ENCODE measurements around the gene CDKN2C.

DNA sequence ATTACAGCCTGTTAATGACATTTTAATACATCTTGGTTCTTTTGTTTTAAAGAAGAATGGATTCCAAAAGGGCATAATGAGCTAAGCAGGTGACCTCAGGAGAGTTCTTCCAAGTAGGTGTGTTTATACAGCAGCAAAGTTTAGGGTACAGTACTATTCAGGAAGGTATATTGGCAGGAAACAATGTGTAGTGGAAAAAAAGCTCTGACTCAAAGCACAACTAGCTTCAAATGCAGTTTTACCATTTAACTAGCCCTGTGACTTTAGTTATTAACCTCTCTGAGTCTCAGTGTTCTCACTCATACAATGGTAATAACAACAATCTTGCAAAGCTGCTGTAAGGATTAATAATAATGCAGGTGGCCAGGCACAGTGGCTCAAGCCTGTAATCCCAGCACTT, 39.9 kb upstream of the CDKN2C start:
- TF ChIP-seq GABPA (IDR thresholded peaks at IDR 0.05; ENCODE audit: low read depth) (no peak), POLR2AphosphoS5 (IDR thresholded peaks at IDR 0.05; ENCODE audit: low read depth) (no peak), SPI1 (IDR thresholded peaks at IDR 0.05; ENCODE audit: borderline replicate concordance, low read depth) (no peak)
- TF ChIP-seq, protein P1, sequence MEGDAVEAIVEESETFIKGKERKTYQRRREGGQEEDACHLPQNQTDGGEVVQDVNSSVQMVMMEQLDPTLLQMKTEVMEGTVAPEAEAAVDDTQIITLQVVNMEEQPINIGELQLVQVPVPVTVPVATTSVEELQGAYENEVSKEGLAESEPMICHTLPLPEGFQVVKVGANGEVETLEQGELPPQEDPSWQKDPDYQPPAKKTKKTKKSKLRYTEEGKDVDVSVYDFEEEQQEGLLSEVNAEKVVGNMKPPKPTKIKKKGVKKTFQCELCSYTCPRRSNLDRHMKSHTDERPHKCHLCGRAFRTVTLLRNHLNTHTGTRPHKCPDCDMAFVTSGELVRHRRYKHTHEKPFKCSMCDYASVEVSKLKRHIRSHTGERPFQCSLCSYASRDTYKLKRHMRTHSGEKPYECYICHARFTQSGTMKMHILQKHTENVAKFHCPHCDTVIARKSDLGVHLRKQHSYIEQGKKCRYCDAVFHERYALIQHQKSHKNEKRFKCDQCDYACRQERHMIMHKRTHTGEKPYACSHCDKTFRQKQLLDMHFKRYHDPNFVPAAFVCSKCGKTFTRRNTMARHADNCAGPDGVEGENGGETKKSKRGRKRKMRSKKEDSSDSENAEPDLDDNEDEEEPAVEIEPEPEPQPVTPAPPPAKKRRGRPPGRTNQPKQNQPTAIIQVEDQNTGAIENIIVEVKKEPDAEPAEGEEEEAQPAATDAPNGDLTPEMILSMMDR (IDR thresholded peaks at IDR 0.05; ENCODE audit: insufficient read depth, low read length), result no peak
